H1 (cell line): ENCODE results near the gene CHSY1. TPM values are rescaled to one million over a fixed set of nuclear protein-coding genes. Genes with fewer than 3 reads are reported as not detected.

ENCODE experiments used
- BACH1 ChIP-seq: IDR thresholded peaks from 2 replicates; pipeline ENCODE4 v1.6.1; 2012; ENCODE audit warnings: low read length, improper control_type of control experiment
- RFX5 ChIP-seq: IDR thresholded peaks from 2 replicates; pipeline ENCODE4 v1.6.1; 2011; ENCODE audit warnings: low read depth, low read length, improper control_type of control experiment, borderline replicate concordance
- polyA plus RNA-seq, 7 experiments: library from polyadenylated mRNA; depleted of rRNA in 3 of 7; stranded (reverse) in 5 of 7; unstranded in 2 of 7; fragments of >200 nt in 5 of 7; fragments of 200-250 nt in 2 of 7; gene quantifications; 1 replicate in 5 of 7; 2 replicates in 1 of 7; 4 replicates in 1 of 7; pipeline versions ENCODE4 v1.2.1 to v1.2.3, GENCODE V29; 2011 to 2013; ENCODE audit warnings: missing spikeins in 2 of 7, mixed read lengths in 2 of 7
- total RNA-seq: library from RNA; stranded (reverse); fragmentation: NEBNext Ultra II Directional; extraction: Animal tissue kit (Norgen Biotek cat#: 25700); gene quantifications from 2 replicates; pipeline ENCODE4 v1.2.1, GENCODE V29; 2021

Gene CHSY1
- total and polyA plus RNA-seq, 2 of the 8 experiments (the other 6 are each of a cell fraction or from before 2014, with no cell fraction given) = 24.9 to 60.7 TPM

- no peak for TF ChIP-seq RFX5
- TF ChIP-seq BACH1 = no peak
These were observed 32.1 kb upstream of the CHSY1 start (continued) for GRCh38 chr15:101283931-101284330.
